Coronary artery (tissue), 2 donors: Measurements from ENCODE around the gene NPAT.

Experiments used
- DNase-seq: peaks from one replicate; pipeline ENCODE4 v3.0.0-alpha.2; 2017; ENCODE audit warnings: low spot score
- H3K27ac ChIP-seq, 2 donors: fragments of 200-600 bp; sonication (generic); one replicate each; pipeline ENCODE4 v1.5.1; 2016 to 2019
- H3K4me3 ChIP-seq: fragments of 200-600 bp; sonication (generic); 2 replicates; pipeline ENCODE4 v1.5.1; 2016; ENCODE audit warnings: mild to moderate bottlenecking, moderate library complexity
- CTCF ChIP-seq: fragments of 200-600 bp; sonication (generic); IDR thresholded peaks from one replicate; pipeline ENCODE4 v1.5.1; 2019; ENCODE audit warnings: antibody characterized with exemption

Gene NPAT

GRCh38 chr11:108160970-108161566 is 61.4 kb downstream of the NPAT start:
- Histone ChIP-seq H3K4me3 (no peak overlapping the region), H3K27ac (no peak overlapping the region)
- no peak for TF ChIP-seq CTCF
- no peak for DNase-seq

- DNase-seq: no peak
- no peak for TF ChIP-seq CTCF
- Histone ChIP-seq H3K4me3 (no peak overlapping the region), H3K27ac (no peak overlapping the region)
Measured at GRCh38 chr11:108154591-108154990, 67.8 kb downstream of the NPAT start.

- Histone ChIP-seq H3K4me3 (no peak overlapping the region), H3K27ac (no peak overlapping the region)
- no peak for DNase-seq
- TF ChIP-seq CTCF: no peak
Measured at GRCh38 chr11:108148556-108148955, 73.9 kb downstream of the NPAT start.

GRCh38 chr11:108147150-108147549 is 75.3 kb downstream of the NPAT start:
- no peak for TF ChIP-seq CTCF
- no peak overlapping the region for H3K4me3 ChIP-seq
- no peak for DNase-seq
- no peak overlapping the region for H3K27ac ChIP-seq

- H3K27ac ChIP-seq: no peak overlapping the region
- no peak for TF ChIP-seq CTCF
- no peak overlapping the region for H3K4me3 ChIP-seq
- DNase-seq: no peak
Measured at GRCh38 chr11:108144615-108145014, 77.8 kb downstream of the NPAT start.

- DNase-seq: no peak
- no peak overlapping the region for H3K4me3 ChIP-seq
- H3K27ac ChIP-seq: no peak overlapping the region
- no peak for TF ChIP-seq CTCF
Measured at GRCh38 chr11:108142304-108142703, 80.1 kb downstream of the NPAT start.

- Histone ChIP-seq H3K27ac (no peak overlapping the region), H3K4me3 (no peak overlapping the region)
- DNase-seq: no peak
- TF ChIP-seq CTCF: no peak
Measured at GRCh38 chr11:108137212-108137611, 85.2 kb downstream of the NPAT start.
